HFFc6 (cell line): ENCODE results near the gene PLTP. TPM values are rescaled to one million over a fixed set of nuclear protein-coding genes. Genes with fewer than 3 reads are reported as not detected.

Experiments
- DNase-seq: peaks from one replicate; pipeline ENCODE4 v3.0.0-alpha.2; 2018
- H3K27ac Mint-ChIP-seq: 2 replicates; pipeline ENCODE4 v1.8.0; 2020; ENCODE audit warnings: mild to moderate bottlenecking, mixed read lengths
- H3K27me3 Mint-ChIP-seq: 2 replicates; pipeline ENCODE4 v1.8.0; 2021; ENCODE audit warnings: mild to moderate bottlenecking, moderate library complexity, mixed read lengths; ENCODE audit not compliant: insufficient read depth
- H3K36me3 Mint-ChIP-seq: 2 replicates; pipeline ENCODE4 v1.8.0; 2021; ENCODE audit warnings: low read depth, mixed read lengths
- H3K4me1 Mint-ChIP-seq: 2 replicates; pipeline ENCODE4 v1.8.0; 2020; ENCODE audit warnings: low read depth, mixed read lengths
- H3K4me3 Mint-ChIP-seq: 2 replicates; pipeline ENCODE4 v1.8.0; 2020; ENCODE audit warnings: mild to moderate bottlenecking, moderate library complexity, mixed read lengths
- H3K9me3 Mint-ChIP-seq: 2 replicates; pipeline ENCODE4 v1.8.0; 2020; ENCODE audit warnings: mild to moderate bottlenecking, mixed read lengths
- CTCF ChIP-seq: fragments of 200-600 bp; sonication (generic); IDR thresholded peaks from 2 replicates; pipeline ENCODE4 v1.5.0; 2021; ENCODE audit warnings: antibody characterized with exemption, mild to moderate bottlenecking
- total RNA-seq, 6 experiments: library from RNA; stranded (reverse); fragmentation: NEBNext Ultra II Directional; extraction: Animal tissue kit (Norgen Biotek cat#: 25700); gene quantifications; 2 replicates in 1 of 6; 3 replicates in 5 of 6; pipeline ENCODE4 v1.2.3, GENCODE V29; 2021

Gene PLTP
- total RNA-seq, 6 experiments from 2014 or later, result 8.3 to 13.6 (median 11.1) TPM

- Mint-ChIP-seq H3K4me1 (peaks cover 30% of the 10 kb centered on the region), H3K36me3 (no peaks in the 10 kb centered on the region), H3K27me3 (peaks cover 9% of the 10 kb centered on the region), H3K27ac (no peak overlapping the region), H3K9me3 (no peaks in the 10 kb centered on the region), H3K4me3 (no peak overlapping the region)
- no peak for DNase-seq
- no peak for TF ChIP-seq CTCF
Observed at GRCh38 chr20:45919542-45920399, 7.8 kb upstream of the PLTP start.

- no peak for TF ChIP-seq CTCF
- peaks cover 11% of the 10 kb centered on the region for H3K27me3 Mint-ChIP-seq
- no peaks in the 10 kb centered on the region for H3K9me3 Mint-ChIP-seq
- H3K36me3 Mint-ChIP-seq, result no peaks in the 10 kb centered on the region
- H3K4me3 Mint-ChIP-seq, result no peak overlapping the region
- DNase-seq, result no peak
- H3K27ac Mint-ChIP-seq, result no peak overlapping the region
- H3K4me1 Mint-ChIP-seq, result peaks cover 24% of the 10 kb centered on the region
Observed at GRCh38 chr20:45918779-45919537, 7.0 kb upstream of the PLTP start.

- Mint-ChIP-seq H3K27me3 (peaks cover 11% of the 10 kb centered on the region), H3K4me1 (peaks cover 24% of the 10 kb centered on the region), H3K4me3 (no peak overlapping the region), H3K9me3 (no peaks in the 10 kb centered on the region), H3K27ac (no peak overlapping the region), H3K36me3 (no peaks in the 10 kb centered on the region)
- no peak for TF ChIP-seq CTCF
- no peak for DNase-seq
Observed at GRCh38 chr20:45918182-45918737, 6.3 kb upstream of the PLTP start.

GRCh38 chr20:45917790-45918141 lies 5.8 kb upstream of the PLTP start:
- Mint-ChIP-seq H3K9me3 (no peaks in the 10 kb centered on the region), H3K27me3 (peaks cover 11% of the 10 kb centered on the region), H3K4me3 (no peak overlapping the region), H3K4me1 (peaks cover 24% of the 10 kb centered on the region), H3K27ac (no peak overlapping the region), H3K36me3 (no peaks in the 10 kb centered on the region)
- TF ChIP-seq CTCF, result no peak
- no peak for DNase-seq

GRCh38 chr20:45913116-45913515 lies 1.2 kb upstream of the PLTP start:
- Mint-ChIP-seq H3K27ac (no peak overlapping the region), H3K4me3 (no peak overlapping the region; the same call in 1 of the 2 replicates), H3K27me3 (peaks cover 8% of the 10 kb centered on the region), H3K36me3 (peaks cover 5% of the 10 kb centered on the region), H3K9me3 (no peaks in the 10 kb centered on the region), H3K4me1 (peaks cover 27% of the 10 kb centered on the region)
- no peak for DNase-seq
- no peak for TF ChIP-seq CTCF
